Stimulated activated memory B cell treated with anti-CD40 and anti-IgM and Interleukin-4, amounts not matched to agents 10 μg/mL and 1 μg/mL and 100 μg/mL, for 72 hours (primary cell): ENCODE results near the gene PARD3B.

Experiments used
- ATAC-seq: fragments of 150-1000 bp; cut with Tn5 transposase; 2 replicates; pipeline ENCODE4 v1.10.0; 2021
- H3K27ac Mint-ChIP-seq: one replicate; pipeline ENCODE4 v1.8.0; 2022; ENCODE audit warnings: mild to moderate bottlenecking, mixed read lengths
- H3K27me3 Mint-ChIP-seq: one replicate; pipeline ENCODE4 v1.8.0; 2022; ENCODE audit warnings: mixed read lengths
- H3K36me3 Mint-ChIP-seq: one replicate; pipeline ENCODE4 v1.8.0; 2022; ENCODE audit warnings: mixed read lengths
- H3K4me1 Mint-ChIP-seq: one replicate; pipeline ENCODE4 v1.8.0; 2022; ENCODE audit warnings: mixed read lengths
- H3K4me3 Mint-ChIP-seq: one replicate; pipeline ENCODE4 v1.8.0; 2022; ENCODE audit warnings: mild to moderate bottlenecking, moderate library complexity, mixed read lengths
- H3K9me3 Mint-ChIP-seq: one replicate; pipeline ENCODE4 v1.8.0; 2022; ENCODE audit warnings: mixed read lengths

PARD3B gene

GRCh38 chr2:204608237-204608939 is 63.1 kb downstream of the PARD3B start:
- no peaks in the 10 kb centered on the region for H3K9me3 Mint-ChIP-seq
- no peak overlapping the region for H3K4me3 Mint-ChIP-seq
- ATAC-seq = no peak
- no peak overlapping the region for H3K27ac Mint-ChIP-seq
- H3K4me1 Mint-ChIP-seq = no peaks in the 10 kb centered on the region
- no peaks in the 10 kb centered on the region for H3K36me3 Mint-ChIP-seq
- no peaks in the 10 kb centered on the region for H3K27me3 Mint-ChIP-seq

GRCh38 chr2:204611017-204611631 is 65.8 kb downstream of the PARD3B start:
- no peaks in the 10 kb centered on the region for H3K9me3 Mint-ChIP-seq

GRCh38 chr2:204611764-204612163 is 66.5 kb downstream of the PARD3B start:
- no peak for ATAC-seq
- Mint-ChIP-seq H3K9me3 (no peaks in the 10 kb centered on the region), H3K36me3 (no peaks in the 10 kb centered on the region), H3K27ac (no peak overlapping the region), H3K4me1 (no peaks in the 10 kb centered on the region), H3K4me3 (no peak overlapping the region), H3K27me3 (no peaks in the 10 kb centered on the region)

More at GRCh38 chr2:204611017-204611631, 65.8 kb downstream of the PARD3B start:
- H3K36me3 Mint-ChIP-seq = no peaks in the 10 kb centered on the region
- H3K4me1 Mint-ChIP-seq = no peaks in the 10 kb centered on the region
- no peaks in the 10 kb centered on the region for H3K27me3 Mint-ChIP-seq
- ATAC-seq = no peak
- H3K4me3 Mint-ChIP-seq = no peak overlapping the region
- H3K27ac Mint-ChIP-seq = no peak overlapping the region

GRCh38 chr2:204613635-204614034 is 68.4 kb downstream of the PARD3B start:
- H3K4me3 Mint-ChIP-seq = no peak overlapping the region
- ATAC-seq = no peak
- H3K36me3 Mint-ChIP-seq = no peaks in the 10 kb centered on the region
- no peaks in the 10 kb centered on the region for H3K4me1 Mint-ChIP-seq
- no peaks in the 10 kb centered on the region for H3K27me3 Mint-ChIP-seq
- H3K27ac Mint-ChIP-seq = no peak overlapping the region
- no peaks in the 10 kb centered on the region for H3K9me3 Mint-ChIP-seq

GRCh38 chr2:204615456-204615855 is 70.2 kb downstream of the PARD3B start:
- no peaks in the 10 kb centered on the region for H3K4me1 Mint-ChIP-seq
- no peak overlapping the region for H3K4me3 Mint-ChIP-seq
- no peaks in the 10 kb centered on the region for H3K27me3 Mint-ChIP-seq
- no peaks in the 10 kb centered on the region for H3K9me3 Mint-ChIP-seq
- H3K27ac Mint-ChIP-seq = no peak overlapping the region
- H3K36me3 Mint-ChIP-seq = no peaks in the 10 kb centered on the region
- no peak for ATAC-seq

- H3K4me3 Mint-ChIP-seq = no peak overlapping the region
- no peaks in the 10 kb centered on the region for H3K27me3 Mint-ChIP-seq
- no peak for ATAC-seq
- no peaks in the 10 kb centered on the region for H3K4me1 Mint-ChIP-seq
- H3K27ac Mint-ChIP-seq = no peak overlapping the region
- no peaks in the 10 kb centered on the region for H3K36me3 Mint-ChIP-seq
- peaks cover 2% of the 10 kb centered on the region for H3K9me3 Mint-ChIP-seq
These were observed 79.9 kb downstream of the PARD3B start for GRCh38 chr2:204625135-204625534.

GRCh38 chr2:204628926-204629712 is 83.8 kb downstream of the PARD3B start:
- Mint-ChIP-seq H3K36me3 (no peaks in the 10 kb centered on the region), H3K4me3 (no peak overlapping the region), H3K27me3 (no peaks in the 10 kb centered on the region), H3K4me1 (no peaks in the 10 kb centered on the region), H3K27ac (no peak overlapping the region), H3K9me3 (peaks cover 4% of the 10 kb centered on the region)
- no peak for ATAC-seq

- H3K27me3 Mint-ChIP-seq = no peaks in the 10 kb centered on the region
- H3K36me3 Mint-ChIP-seq = no peaks in the 10 kb centered on the region
These were observed 87.1 kb downstream of the PARD3B start for GRCh38 chr2:204632410-204632809.

GRCh38 chr2:204634564-204634963 is 89.3 kb downstream of the PARD3B start:
- H3K4me1 Mint-ChIP-seq = no peaks in the 10 kb centered on the region
- H3K36me3 Mint-ChIP-seq = no peaks in the 10 kb centered on the region
- no peaks in the 10 kb centered on the region for H3K27me3 Mint-ChIP-seq
- H3K9me3 Mint-ChIP-seq = peaks cover 2% of the 10 kb centered on the region
- H3K4me3 Mint-ChIP-seq = no peak overlapping the region
- ATAC-seq = no peak
- no peak overlapping the region for H3K27ac Mint-ChIP-seq

More at GRCh38 chr2:204632410-204632809, 87.1 kb downstream of the PARD3B start:
- H3K4me1 Mint-ChIP-seq = no peaks in the 10 kb centered on the region
- no peak for ATAC-seq
- no peak overlapping the region for H3K4me3 Mint-ChIP-seq
- H3K9me3 Mint-ChIP-seq = peaks cover 2% of the 10 kb centered on the region
- H3K27ac Mint-ChIP-seq = no peak overlapping the region

- H3K27ac Mint-ChIP-seq = no peak overlapping the region
- no peaks in the 10 kb centered on the region for H3K36me3 Mint-ChIP-seq
- no peaks in the 10 kb centered on the region for H3K27me3 Mint-ChIP-seq
- H3K4me3 Mint-ChIP-seq = no peak overlapping the region
- ATAC-seq = no peak
- H3K9me3 Mint-ChIP-seq = peaks cover 2% of the 10 kb centered on the region
- no peaks in the 10 kb centered on the region for H3K4me1 Mint-ChIP-seq
These were observed 90.2 kb downstream of the PARD3B start for GRCh38 chr2:204635478-204635877.

GRCh38 chr2:204638471-204639194 is 93.4 kb downstream of the PARD3B start:
- no peak overlapping the region for H3K27ac Mint-ChIP-seq
- H3K36me3 Mint-ChIP-seq = no peaks in the 10 kb centered on the region
- peaks cover 4% of the 10 kb centered on the region for H3K9me3 Mint-ChIP-seq
- H3K4me3 Mint-ChIP-seq = no peak overlapping the region
- H3K27me3 Mint-ChIP-seq = no peaks in the 10 kb centered on the region
- H3K4me1 Mint-ChIP-seq = no peaks in the 10 kb centered on the region
- no peak for ATAC-seq

GRCh38 chr2:204643326-204643725 is 98.1 kb downstream of the PARD3B start:
- Mint-ChIP-seq H3K36me3 (no peaks in the 10 kb centered on the region), H3K9me3 (peaks cover 4% of the 10 kb centered on the region), H3K4me3 (no peak overlapping the region), H3K27me3 (no peaks in the 10 kb centered on the region), H3K27ac (no peak overlapping the region), H3K4me1 (no peaks in the 10 kb centered on the region)
- ATAC-seq = no peak

- no peak for ATAC-seq
- H3K27me3 Mint-ChIP-seq = no peaks in the 10 kb centered on the region
- no peak overlapping the region for H3K4me3 Mint-ChIP-seq
- H3K4me1 Mint-ChIP-seq = no peaks in the 10 kb centered on the region
- H3K36me3 Mint-ChIP-seq = no peaks in the 10 kb centered on the region
- H3K27ac Mint-ChIP-seq = no peak overlapping the region
- H3K9me3 Mint-ChIP-seq = peaks cover 4% of the 10 kb centered on the region
These were observed 99.9 kb downstream of the PARD3B start for GRCh38 chr2:204645018-204645773.

GRCh38 chr2:204647626-204648025 is 102.4 kb downstream of the PARD3B start:
- peaks cover 8% of the 10 kb centered on the region for H3K9me3 Mint-ChIP-seq
- no peak overlapping the region for H3K27ac Mint-ChIP-seq
- H3K4me1 Mint-ChIP-seq = no peaks in the 10 kb centered on the region
- H3K4me3 Mint-ChIP-seq = no peak overlapping the region
- no peaks in the 10 kb centered on the region for H3K36me3 Mint-ChIP-seq
- H3K27me3 Mint-ChIP-seq = no peaks in the 10 kb centered on the region
- ATAC-seq = no peak
